Ishikawa (cell line): ENCODE data around the gene DAB2IP.

Source experiments
- CEBPB ChIP-seq: IDR thresholded peaks from 2 replicates; pipeline ENCODE4 v1.6.1; 2012
- CREB1 ChIP-seq: IDR thresholded peaks from 2 replicates; pipeline ENCODE4 v1.6.1; 2012; ENCODE audit warnings: low read depth
- EGR1 ChIP-seq: IDR thresholded peaks from 2 replicates; pipeline ENCODE4 v1.6.1; 2012
- EP300 ChIP-seq: IDR thresholded peaks from 2 replicates; pipeline ENCODE4 v1.6.1; 2012; ENCODE audit warnings: borderline replicate concordance
- FOXM1 ChIP-seq: IDR thresholded peaks from 2 replicates; pipeline ENCODE4 v1.6.1; 2012; ENCODE audit warnings: low read depth, borderline replicate concordance
- MAX ChIP-seq: IDR thresholded peaks from 2 replicates; pipeline ENCODE4 v1.6.1; 2012
- NFIC ChIP-seq: IDR thresholded peaks from 2 replicates; pipeline ENCODE4 v1.6.1; 2012
- RAD21 ChIP-seq: IDR thresholded peaks from 2 replicates; pipeline ENCODE4 v1.6.1; 2012; ENCODE audit warnings: low read depth
- REST ChIP-seq: IDR thresholded peaks from 2 replicates; pipeline ENCODE4 v1.6.1; 2012; ENCODE audit warnings: low read depth, mild to moderate bottlenecking
- TAF1 ChIP-seq: IDR thresholded peaks from 2 replicates; pipeline ENCODE4 v1.6.1; 2012; ENCODE audit warnings: low read depth, mild to moderate bottlenecking
- TCF12 ChIP-seq: IDR thresholded peaks from 2 replicates; pipeline ENCODE4 v1.6.1; 2012; ENCODE audit warnings: low read depth
- TEAD4 ChIP-seq: IDR thresholded peaks from 2 replicates; pipeline ENCODE4 v1.6.1; 2012
- USF1 ChIP-seq: IDR thresholded peaks from 2 replicates; pipeline ENCODE4 v1.6.1; 2012
- YY1 ChIP-seq: IDR thresholded peaks from 2 replicates; pipeline ENCODE4 v1.6.1; 2012; ENCODE audit warnings: low read depth
- ZBTB7A ChIP-seq: IDR thresholded peaks from 2 replicates; pipeline ENCODE4 v1.6.1; 2012; ENCODE audit warnings: low read depth

DAB2IP gene

GRCh38 chr9:121654499-121655140, 3.2 kb downstream of the DAB2IP start:
- TF ChIP-seq MAX (no peak), REST (no peak), ZBTB7A (no peak), CREB1 (no peak), YY1 (no peak), CEBPB (no peak), EGR1 (no peak), USF1 (no peak), NFIC (no peak), RAD21 (no peak), FOXM1 (no peak), EP300 (no peak), TCF12 (no peak), TAF1 (no peak), TEAD4 (no peak)

- TF ChIP-seq CREB1 (no peak), TEAD4 (no peak), NFIC (no peak), USF1 (no peak), FOXM1 (no peak), TCF12 (no peak), MAX (no peak), TAF1 (no peak), ZBTB7A (no peak), EGR1 (no peak), REST (no peak), RAD21 (no peak), EP300 (no peak)
Measured at GRCh38 chr9:121655231-121655755, 3.9 kb downstream of the DAB2IP start.

GRCh38 chr9:121656941-121657470, 5.6 kb downstream of the DAB2IP start:
- TF ChIP-seq CEBPB (no peak), ZBTB7A (no peak), TAF1 (no peak), FOXM1 (no peak), NFIC (no peak), REST (no peak), EP300 (no peak), TEAD4 (no peak), EGR1 (no peak)

- TF ChIP-seq NFIC, result no peak
- TF ChIP-seq FOXM1, result no peak
Measured at GRCh38 chr9:121658166-121658565, 6.7 kb downstream of the DAB2IP start.
